ENCODE measurements around the gene RBPJL. TPM values are rescaled to one million over a fixed set of nuclear protein-coding genes. Genes with fewer than 3 reads are reported as not detected.

Gene RBPJL
- total and polyA plus RNA-seq, 2 of the 13 experiments (the other 11 are each of a cell fraction or from before 2014, with no cell fraction given), result not detected

GRCh38 chr20:45341579-45341938 lies 34.9 kb downstream of the RBPJL start (continued):
- TF ChIP-seq, protein P1, sequence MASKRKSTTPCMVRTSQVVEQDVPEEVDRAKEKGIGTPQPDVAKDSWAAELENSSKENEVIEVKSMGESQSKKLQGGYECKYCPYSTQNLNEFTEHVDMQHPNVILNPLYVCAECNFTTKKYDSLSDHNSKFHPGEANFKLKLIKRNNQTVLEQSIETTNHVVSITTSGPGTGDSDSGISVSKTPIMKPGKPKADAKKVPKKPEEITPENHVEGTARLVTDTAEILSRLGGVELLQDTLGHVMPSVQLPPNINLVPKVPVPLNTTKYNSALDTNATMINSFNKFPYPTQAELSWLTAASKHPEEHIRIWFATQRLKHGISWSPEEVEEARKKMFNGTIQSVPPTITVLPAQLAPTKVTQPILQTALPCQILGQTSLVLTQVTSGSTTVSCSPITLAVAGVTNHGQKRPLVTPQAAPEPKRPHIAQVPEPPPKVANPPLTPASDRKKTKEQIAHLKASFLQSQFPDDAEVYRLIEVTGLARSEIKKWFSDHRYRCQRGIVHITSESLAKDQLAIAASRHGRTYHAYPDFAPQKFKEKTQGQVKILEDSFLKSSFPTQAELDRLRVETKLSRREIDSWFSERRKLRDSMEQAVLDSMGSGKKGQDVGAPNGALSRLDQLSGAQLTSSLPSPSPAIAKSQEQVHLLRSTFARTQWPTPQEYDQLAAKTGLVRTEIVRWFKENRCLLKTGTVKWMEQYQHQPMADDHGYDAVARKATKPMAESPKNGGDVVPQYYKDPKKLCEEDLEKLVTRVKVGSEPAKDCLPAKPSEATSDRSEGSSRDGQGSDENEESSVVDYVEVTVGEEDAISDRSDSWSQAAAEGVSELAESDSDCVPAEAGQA (IDR thresholded peaks at IDR 0.05; ENCODE audit: low read depth), result no peak
- TF ChIP-seq, protein P1 (CRISPR knock-in tag; IDR thresholded peaks at IDR 0.05; ENCODE audit: borderline replicate concordance), result no peak
- TF ChIP-seq, protein P2, sequence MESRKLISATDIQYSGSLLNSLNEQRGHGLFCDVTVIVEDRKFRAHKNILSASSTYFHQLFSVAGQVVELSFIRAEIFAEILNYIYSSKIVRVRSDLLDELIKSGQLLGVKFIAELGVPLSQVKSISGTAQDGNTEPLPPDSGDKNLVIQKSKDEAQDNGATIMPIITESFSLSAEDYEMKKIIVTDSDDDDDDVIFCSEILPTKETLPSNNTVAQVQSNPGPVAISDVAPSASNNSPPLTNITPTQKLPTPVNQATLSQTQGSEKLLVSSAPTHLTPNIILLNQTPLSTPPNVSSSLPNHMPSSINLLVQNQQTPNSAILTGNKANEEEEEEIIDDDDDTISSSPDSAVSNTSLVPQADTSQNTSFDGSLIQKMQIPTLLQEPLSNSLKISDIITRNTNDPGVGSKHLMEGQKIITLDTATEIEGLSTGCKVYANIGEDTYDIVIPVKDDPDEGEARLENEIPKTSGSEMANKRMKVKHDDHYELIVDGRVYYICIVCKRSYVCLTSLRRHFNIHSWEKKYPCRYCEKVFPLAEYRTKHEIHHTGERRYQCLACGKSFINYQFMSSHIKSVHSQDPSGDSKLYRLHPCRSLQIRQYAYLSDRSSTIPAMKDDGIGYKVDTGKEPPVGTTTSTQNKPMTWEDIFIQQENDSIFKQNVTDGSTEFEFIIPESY (CRISPR knock-in tag; IDR thresholded peaks at IDR 0.05), result no peak
- TF ChIP-seq MEIS1 (CRISPR knock-in tag; IDR thresholded peaks at IDR 0.05; ENCODE audit: borderline replicate concordance) (no peak), EZH2 (conservative IDR thresholded peaks at IDR 0.05; ENCODE audit: low read depth, low read length) (no peak), ATF1 (CRISPR knock-in tag; IDR thresholded peaks at IDR 0.05) (no peak), ZNF12 (CRISPR knock-in tag; IDR thresholded peaks at IDR 0.05) (no peak), KLF15 (CRISPR knock-in tag; IDR thresholded peaks at IDR 0.05; ENCODE audit: borderline replicate concordance) (no peak), ZNF773 (CRISPR knock-in tag; IDR thresholded peaks at IDR 0.05; ENCODE audit: borderline replicate concordance) (no peak), NFRKB (IDR thresholded peaks at IDR 0.05) (no peak), ZNF256 (CRISPR knock-in tag; conservative IDR thresholded peaks at IDR 0.05) (no peak), AKAP8 (CRISPR knock-in tag; IDR thresholded peaks at IDR 0.05) (0 out of 2 replicates have a peak, but pooled peaks have one; percentile 75), ZBTB14 (CRISPR knock-in tag; IDR thresholded peaks at IDR 0.05) (no peak), ZNF101 (CRISPR knock-in tag; IDR thresholded peaks at IDR 0.05; ENCODE audit: borderline replicate concordance, low read depth) (no peak), DNMT3B (CRISPR knock-in tag; conservative IDR thresholded peaks at IDR 0.05) (no peak; the same call in 1 of the 2 replicates), ZFX (CRISPR knock-in tag; IDR thresholded peaks at IDR 0.05; ENCODE audit: low read depth) (no peak), NCOR1 (IDR thresholded peaks at IDR 0.05; ENCODE audit: borderline replicate concordance, low read length) (peak; percentile 2; the same call in 1 of the 2 replicates), ZNF34 (CRISPR knock-in tag; IDR thresholded peaks at IDR 0.05; ENCODE audit: borderline replicate concordance) (no peak), NR2C2 (CRISPR knock-in tag; IDR thresholded peaks at IDR 0.05; ENCODE audit: borderline replicate concordance) (peak; percentile 14; the same call in 1 of the 2 replicates), NCOA1 (CRISPR knock-in tag; IDR thresholded peaks at IDR 0.05) (no peak), MEIS2 (CRISPR knock-in tag; IDR thresholded peaks at IDR 0.05) (no peak)

Measured in HepG2 (cell line).